K562 (cell line): ENCODE measurements around the gene ARMC12. TPM values are rescaled to one million over a fixed set of nuclear protein-coding genes. Genes with fewer than 3 reads are reported as not detected.

Source experiments
- ATAC-seq: fragments of 200-7000 bp; cut with Tn5 transposase; 3 replicates; pipeline ENCODE4 v1.9.1; 2020; ENCODE audit warnings: moderate library complexity
- BruUV-seq: library from RNA; stranded (reverse); fragments of 400-500 nt; replicated peaks from 2 replicates; lab custom pipeline; 2021; lab: Mats Ljungman, UMichigan
- CTCF ChIA-PET: fragments of 300-600 bp; formaldehyde crosslinking; extraction: SDS; loops from one replicate; lab custom pipeline; 2021; ENCODE audit warnings: low intra/inter-chr PET ratio; lab: Yijun Ruan, JAX
- POLR2A ChIA-PET: fragments of 300-600, 350-650 bp; sonication (Branson Sonifier 250); formaldehyde crosslinking; extraction: SDS; loops from one replicate; lab custom pipeline; 2021; ENCODE audit warnings: antibody characterized with exemption, inconsistent platforms; lab: Yijun Ruan, JAX
- DNase-seq, 4 experiments: peaks; one replicate each; pipeline versions ENCODE4 v3.0.0 to v3.0.0-alpha.2; 2011 to 2018; ENCODE audit warnings: low spot score in 3 of 4, mixed read lengths in 3 of 4; ENCODE audit errors: extremely low read depth in 1 of 4
- FAIRE-seq: peaks from 2 replicates; lab custom pipeline; 2011; peaks lifted over from hg19 to GRCh38; lab: Jason Lieb, UNC
- H2AFZ ChIP-seq: 2 replicates; pipeline ENCODE4 v1.6.0; 2011; ENCODE audit warnings: low read depth, low read length, control low read depth, inconsistent platforms
- H3K27ac ChIP-seq: fragments of 200-600 bp; 3 replicates; pipeline ENCODE4 v1.8.0; 2011; ENCODE audit warnings: low read depth, mild to moderate bottlenecking, control low read depth, inconsistent platforms, low read length, moderate library complexity, mixed read lengths; ENCODE audit errors: extremely low read depth
- H3K27me3 ChIP-seq, 2 experiments: fragments of 300-600 bp in 1 of 2; 2 replicates in 1 of 2; 3 replicates in 1 of 2; pipeline versions ENCODE4 v1.6.0 to v1.8.0; 2011; ENCODE audit warnings: inconsistent platforms in 2 of 2, low read length in 2 of 2, mild to moderate bottlenecking in 1 of 2, mixed read lengths in 1 of 2, moderate library complexity in 1 of 2; ENCODE audit not compliant: control insufficient read depth in 2 of 2, insufficient read depth in 2 of 2
- H3K36me3 ChIP-seq: fragments of 300-600 bp; 3 replicates; pipeline ENCODE4 v1.8.0; 2011; ENCODE audit warnings: mild to moderate bottlenecking, low read length, inconsistent platforms; ENCODE audit not compliant: control insufficient read depth, insufficient read depth
- H3K4me1 ChIP-seq, 2 experiments: fragments of 200-600 bp in 1 of 2; replicated peaks in 1 of 2; 2 replicates in 1 of 2; 3 replicates in 1 of 2; pipeline versions ENCODE4 v1.5.1 to v1.8.0; 2011; ENCODE audit warnings: inconsistent platforms in 2 of 2, low read length in 2 of 2, mild to moderate bottlenecking in 1 of 2, mixed read lengths in 1 of 2, moderate library complexity in 1 of 2; ENCODE audit not compliant: control insufficient read depth in 2 of 2, insufficient read depth in 2 of 2
- H3K4me2 ChIP-seq: 2 replicates; pipeline ENCODE4 v1.6.1; 2011; ENCODE audit warnings: low read length, control low read depth, inconsistent platforms, mixed read lengths; ENCODE audit not compliant: insufficient read depth
- H3K4me3 ChIP-seq: fragments of 200-600 bp; sonication (generic), shearing (Covaris generic); 2 replicates; pipeline ENCODE4 v1.5.1; 2016; ENCODE audit warnings: control low read depth, inconsistent platforms
- H3K79me2 ChIP-seq: fragments of 200-600 bp; 3 replicates; pipeline ENCODE4 v1.8.0; 2011; ENCODE audit warnings: low read length, inconsistent platforms; ENCODE audit not compliant: control insufficient read depth, insufficient read depth
- H3K9ac ChIP-seq, 2 experiments: 2 replicates each; pipeline versions ENCODE4 v1.6.0 to v1.6.1; 2011; ENCODE audit warnings: low read depth in 2 of 2, low read length in 2 of 2, control low read depth in 1 of 2, inconsistent platforms in 1 of 2, mild to moderate bottlenecking in 1 of 2, mixed read lengths in 1 of 2; ENCODE audit not compliant: insufficient read depth in 1 of 2
- H3K9me1 ChIP-seq: one replicate; pipeline ENCODE4 v1.6.0; 2011; ENCODE audit warnings: inconsistent platforms, mild to moderate bottlenecking, low read length, moderate library complexity; ENCODE audit not compliant: control insufficient read depth, insufficient read depth
- H3K9me3 ChIP-seq: replicated peaks from 2 replicates; pipeline ENCODE4 v1.5.1; 2011; ENCODE audit warnings: low read depth, low read length, inconsistent platforms; ENCODE audit not compliant: control insufficient read depth, insufficient read depth
- H4K20me1 ChIP-seq: replicated peaks from 2 replicates; pipeline ENCODE4 v1.6.1; 2011; ENCODE audit warnings: low read length, inconsistent platforms, mixed read lengths; ENCODE audit not compliant: control insufficient read depth, insufficient read depth
- BCOR ChIP-seq: fragments of 450-650 bp; IDR thresholded peaks from 2 replicates; pipeline ENCODE4 v1.6.1; 2016
- FOXJ3 ChIP-seq: sonication (generic); formaldehyde crosslinking; IDR thresholded peaks from 2 replicates; pipeline ENCODE4 v1.4.0; 2020; ENCODE audit warnings: mild to moderate bottlenecking, missing genetic modification reagents
- FOXM1 ChIP-seq, 2 experiments: fragments of 450-650 bp in 1 of 2; sonication (generic) in 1 of 2; formaldehyde crosslinking in 1 of 2; IDR thresholded peaks; 2 replicates each; pipeline versions ENCODE4 v1.6.1 to v1.9.0; 2017 to 2022; ENCODE audit warnings: low read depth in 2 of 2, mild to moderate bottlenecking in 2 of 2, missing genetic modification reagents in 1 of 2, moderate library complexity in 1 of 2
- GABPB2 ChIP-seq: fragments of 250-450 bp; sonication (Bioruptor Pico); conservative IDR thresholded peaks from 2 replicates; pipeline ENCODE4 v1.5.1; 2021; ENCODE audit warnings: mild to moderate bottlenecking
- HMG20B ChIP-seq: fragments of 250-450 bp; sonication (Bioruptor Pico); IDR thresholded peaks from 2 replicates; pipeline ENCODE4 v1.5.0; 2021; ENCODE audit warnings: mild to moderate bottlenecking
- RBM25 ChIP-seq: fragments of 200-400 bp; formaldehyde crosslinking; IDR thresholded peaks from 2 replicates; pipeline ENCODE4 v1.6.1; 2018; ENCODE audit warnings: low read length, low read depth, moderate library complexity; ENCODE audit not compliant: severe bottlenecking
- TAL1 ChIP-seq: fragments of 450-650 bp; IDR thresholded peaks from 2 replicates; pipeline ENCODE4 v1.6.1; 2016; ENCODE audit warnings: mild to moderate bottlenecking
- ZNF143 ChIP-seq: sonication (generic); formaldehyde crosslinking; IDR thresholded peaks from 2 replicates; pipeline ENCODE4 v1.9.0; 2022; ENCODE audit warnings: mild to moderate bottlenecking, missing genetic modification reagents
- ZNF3 ChIP-seq: fragments of 250-450 bp; sonication (Bioruptor Pico); IDR thresholded peaks from 2 replicates; pipeline ENCODE4 v1.5.0; 2021; ENCODE audit warnings: mild to moderate bottlenecking, moderate library complexity
- WGBS: fragments of 100-300 bp; shearing (Covaris generic); methylation state at CpG from one replicate; pipeline ENCODE4 v1.1.6; 2016; ENCODE audit warnings: low coverage, mixed read lengths; ENCODE audit not compliant: insufficient coverage; ENCODE audit errors: missing lambda C conversion rate; 5-methylcytosine and 5-hydroxymethylcytosine counted together
- in situ Hi-C: fragments of 300-500 bp; cut with MboI; formaldehyde crosslinking; loops from 4 replicates; pipeline ENCODE4 v1.15.0; 2018; ENCODE audit warnings: inconsistent platforms, mixed read lengths
- intact Hi-C: fragments of 100-400 bp; cut with micrococcal nuclease; formaldehyde crosslinking; loops from 2 replicates; pipeline ENCODE4 v1.14.2; 2022
- polyA plus RNA-seq, 8 experiments: library from polyadenylated mRNA; depleted of rRNA in 4 of 8; stranded (reverse) in 5 of 8; unstranded in 3 of 8; fragments of >200 nt; fragmentation: Nextera tagmentation in 2 of 8; fragmentation: Illumina TruSeq in 1 of 8; extraction: Ambion mirVana in 2 of 8; extraction: Trizol in 1 of 8; gene quantifications; 2 replicates each; pipeline versions ENCODE4 v1.2.1 to v1.2.3, GENCODE V29; 2011 to 2014; ENCODE audit warnings: inconsistent platforms in 1 of 8, missing spikeins in 1 of 8
- total RNA-seq, 7 experiments: library from RNA; depleted of rRNA in 6 of 7; stranded (reverse); fragments of >200 nt in 6 of 7; fragmentation: Illumina TruSeq in 2 of 7; extraction: Trizol in 2 of 7; gene quantifications; 2 replicates each; pipeline versions ENCODE4 v1.2.1 to v1.2.3, GENCODE V29; 2011 to 2021; ENCODE audit warnings: low replicate concordance in 1 of 7
- TF ChIP-seq, protein P1 (sequence below): fragments of 250-450 bp; sonication (Bioruptor Pico); IDR thresholded peaks from 2 replicates; pipeline ENCODE4 v1.4.0; 2020
- TF ChIP-seq, protein P2 (sequence below): sonication (generic); formaldehyde crosslinking; IDR thresholded peaks from 2 replicates; pipeline ENCODE4 v1.8.0; 2022; ENCODE audit warnings: mild to moderate bottlenecking, missing genetic modification reagents, borderline replicate concordance

Gene ARMC12
- total and polyA plus RNA-seq, 9 of the 15 experiments (the other 6 are each of a cell fraction or from before 2014, with no cell fraction given) = 0.09 to 0.58 (median 0.31) TPM; not detected in 3

- TF ChIP-seq FOXM1 (IDR thresholded peaks at IDR 0.05; ENCODE audit: low read depth) (no peak), FOXM1 (CRISPR knock-in tag; IDR thresholded peaks at IDR 0.05; ENCODE audit: low read depth) (no peak)
These were observed 43.9 kb downstream of the ARMC12 start, which contains the start of gene CLPSL1 (continued) for GRCh38 chr6:35780719-35781118.

GRCh38 chr6:35781290-35781689, 44.5 kb downstream of the ARMC12 start:
- TF ChIP-seq ZNF3 (CRISPR knock-in tag) (peak; percentile 91), GABPB2 (CRISPR knock-in tag) (no peak), RBM25 (peak; percentile 54), BCOR (peak; percentile 51), HMG20B (CRISPR knock-in tag) (no peak), ZNF143 (CRISPR knock-in tag) (no peak), FOXJ3 (no peak), TAL1 (no peak)
- TF ChIP-seq, protein P1, sequence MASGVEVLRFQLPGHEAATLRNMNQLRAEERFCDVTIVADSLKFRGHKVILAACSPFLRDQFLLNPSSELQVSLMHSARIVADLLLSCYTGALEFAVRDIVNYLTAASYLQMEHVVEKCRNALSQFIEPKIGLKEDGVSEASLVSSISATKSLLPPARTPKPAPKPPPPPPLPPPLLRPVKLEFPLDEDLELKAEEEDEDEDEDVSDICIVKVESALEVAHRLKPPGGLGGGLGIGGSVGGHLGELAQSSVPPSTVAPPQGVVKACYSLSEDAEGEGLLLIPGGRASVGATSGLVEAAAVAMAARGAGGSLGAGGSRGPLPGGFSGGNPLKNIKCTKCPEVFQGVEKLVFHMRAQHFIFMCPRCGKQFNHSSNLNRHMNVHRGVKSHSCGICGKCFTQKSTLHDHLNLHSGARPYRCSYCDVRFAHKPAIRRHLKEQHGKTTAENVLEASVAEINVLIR = no peak
- TF ChIP-seq, protein P2, sequence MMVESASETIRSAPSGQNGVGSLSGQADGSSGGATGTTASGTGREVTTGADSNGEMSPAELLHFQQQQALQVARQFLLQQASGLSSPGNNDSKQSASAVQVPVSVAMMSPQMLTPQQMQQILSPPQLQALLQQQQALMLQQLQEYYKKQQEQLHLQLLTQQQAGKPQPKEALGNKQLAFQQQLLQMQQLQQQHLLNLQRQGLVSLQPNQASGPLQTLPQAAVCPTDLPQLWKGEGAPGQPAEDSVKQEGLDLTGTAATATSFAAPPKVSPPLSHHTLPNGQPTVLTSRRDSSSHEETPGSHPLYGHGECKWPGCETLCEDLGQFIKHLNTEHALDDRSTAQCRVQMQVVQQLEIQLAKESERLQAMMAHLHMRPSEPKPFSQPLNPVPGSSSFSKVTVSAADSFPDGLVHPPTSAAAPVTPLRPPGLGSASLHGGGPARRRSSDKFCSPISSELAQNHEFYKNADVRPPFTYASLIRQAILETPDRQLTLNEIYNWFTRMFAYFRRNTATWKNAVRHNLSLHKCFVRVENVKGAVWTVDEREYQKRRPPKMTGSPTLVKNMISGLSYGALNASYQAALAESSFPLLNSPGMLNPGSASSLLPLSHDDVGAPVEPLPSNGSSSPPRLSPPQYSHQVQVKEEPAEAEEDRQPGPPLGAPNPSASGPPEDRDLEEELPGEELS = no peak
- TF ChIP-seq, all 486 proteins: peak for 3
- intact Hi-C loops (no loop called here), in situ Hi-C loops (no loop called here)
- WGBS = 14% methylated on average over 2 of the region's 2 CpGs
- Histone ChIP-seq H2AFZ (no peak overlapping the region), H4K20me1 (0 out of 2 replicates have a peak, but pooled peaks cover 4% of the 10 kb centered on the region), H3K27me3 (peaks cover 41 to 65% of the 10 kb centered on the region in 2 experiments), H3K4me1 (peaks cover 0 to 5% of the 10 kb centered on the region in 2 experiments; a peak in 3 of 5 replicates), H3K27ac (no peak overlapping the region), H3K9me1 (no peaks in the 10 kb centered on the region), H3K4me3 (no peak overlapping the region), H3K36me3 (no peaks in the 10 kb centered on the region), H3K79me2 (no peaks in the 10 kb centered on the region), H3K9me3 (no peaks in the 10 kb centered on the region), H3K9ac (no peak overlapping the region), H3K4me2 (no peak overlapping the region)
- DNase-seq = peak in 1 of 4 experiments; percentile 4
- no TSS peak for BruUV-seq
- CTCF ChIA-PET = no interaction called here
- POLR2A ChIA-PET = interaction anchor here (1.0 kb wide), 1 partner anchor 24 kb away, joined by 3 read pairs; the partner anchor contains the start of gene LHFPL5
- no peak for ATAC-seq
- FAIRE-seq = no peak
